Nephron progenitor cell (in vitro differentiated cells): ENCODE measurements around the gene ASS1.

Source experiments
- DNase-seq: peaks from one replicate; pipeline ENCODE4 v3.0.0; 2021
- H3K27ac Mint-ChIP-seq: 2 replicates; pipeline ENCODE4 v1.8.0; 2021; ENCODE audit warnings: mild to moderate bottlenecking, moderate library complexity, mixed read lengths
- H3K27me3 Mint-ChIP-seq: 2 replicates; pipeline ENCODE4 v1.8.0; 2021; ENCODE audit warnings: mild to moderate bottlenecking, low read depth, mixed read lengths; ENCODE audit not compliant: poor library complexity
- H3K36me3 Mint-ChIP-seq: 2 replicates; pipeline ENCODE4 v1.8.0; 2021; ENCODE audit warnings: low read depth, mixed read lengths
- H3K4me1 Mint-ChIP-seq: 2 replicates; pipeline ENCODE4 v1.8.0; 2021; ENCODE audit warnings: mixed read lengths
- H3K4me3 Mint-ChIP-seq: 2 replicates; pipeline ENCODE4 v1.8.0; 2021; ENCODE audit warnings: mild to moderate bottlenecking, moderate library complexity, mixed read lengths
- H3K9me3 Mint-ChIP-seq: 2 replicates; pipeline ENCODE4 v1.8.0; 2021; ENCODE audit warnings: mild to moderate bottlenecking, moderate library complexity, mixed read lengths
- TF ChIP-seq, protein P1 (sequence below): fragments of 200-600 bp; sonication (generic); IDR thresholded peaks from 2 replicates; pipeline ENCODE4 v1.5.0; 2021; ENCODE audit warnings: antibody characterized with exemption

ASS1 gene

DNA sequence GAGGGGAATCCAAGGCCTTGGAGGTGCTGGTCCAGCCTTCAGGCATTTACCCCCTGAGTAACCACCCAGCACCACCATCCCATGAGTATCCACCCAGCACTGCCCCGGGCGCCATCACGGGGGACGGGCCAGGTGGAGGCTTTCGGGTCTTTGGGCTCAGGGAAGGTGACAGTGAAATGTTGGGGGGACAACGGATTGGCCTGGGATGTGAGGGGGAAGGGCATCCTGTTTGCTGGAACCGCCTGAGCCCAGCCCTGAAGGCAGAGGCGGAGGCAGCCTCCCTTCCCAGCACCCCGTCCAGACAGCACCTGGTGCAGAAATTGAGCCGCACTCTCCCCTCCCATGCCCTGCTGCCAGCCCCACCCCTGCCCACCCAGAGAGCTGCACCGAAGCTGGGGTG, 17.0 kb downstream of the ASS1 start:
- no peak overlapping the region for H3K4me3 Mint-ChIP-seq
- TF ChIP-seq, protein P1, sequence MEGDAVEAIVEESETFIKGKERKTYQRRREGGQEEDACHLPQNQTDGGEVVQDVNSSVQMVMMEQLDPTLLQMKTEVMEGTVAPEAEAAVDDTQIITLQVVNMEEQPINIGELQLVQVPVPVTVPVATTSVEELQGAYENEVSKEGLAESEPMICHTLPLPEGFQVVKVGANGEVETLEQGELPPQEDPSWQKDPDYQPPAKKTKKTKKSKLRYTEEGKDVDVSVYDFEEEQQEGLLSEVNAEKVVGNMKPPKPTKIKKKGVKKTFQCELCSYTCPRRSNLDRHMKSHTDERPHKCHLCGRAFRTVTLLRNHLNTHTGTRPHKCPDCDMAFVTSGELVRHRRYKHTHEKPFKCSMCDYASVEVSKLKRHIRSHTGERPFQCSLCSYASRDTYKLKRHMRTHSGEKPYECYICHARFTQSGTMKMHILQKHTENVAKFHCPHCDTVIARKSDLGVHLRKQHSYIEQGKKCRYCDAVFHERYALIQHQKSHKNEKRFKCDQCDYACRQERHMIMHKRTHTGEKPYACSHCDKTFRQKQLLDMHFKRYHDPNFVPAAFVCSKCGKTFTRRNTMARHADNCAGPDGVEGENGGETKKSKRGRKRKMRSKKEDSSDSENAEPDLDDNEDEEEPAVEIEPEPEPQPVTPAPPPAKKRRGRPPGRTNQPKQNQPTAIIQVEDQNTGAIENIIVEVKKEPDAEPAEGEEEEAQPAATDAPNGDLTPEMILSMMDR = no peak
- H3K9me3 Mint-ChIP-seq = no peaks in the 10 kb centered on the region
- no peaks in the 10 kb centered on the region for H3K36me3 Mint-ChIP-seq
- H3K27me3 Mint-ChIP-seq = peaks cover 46% of the 10 kb centered on the region
- DNase-seq = no peak
- peaks cover 17% of the 10 kb centered on the region for H3K4me1 Mint-ChIP-seq
- H3K27ac Mint-ChIP-seq = no peak overlapping the region

DNA sequence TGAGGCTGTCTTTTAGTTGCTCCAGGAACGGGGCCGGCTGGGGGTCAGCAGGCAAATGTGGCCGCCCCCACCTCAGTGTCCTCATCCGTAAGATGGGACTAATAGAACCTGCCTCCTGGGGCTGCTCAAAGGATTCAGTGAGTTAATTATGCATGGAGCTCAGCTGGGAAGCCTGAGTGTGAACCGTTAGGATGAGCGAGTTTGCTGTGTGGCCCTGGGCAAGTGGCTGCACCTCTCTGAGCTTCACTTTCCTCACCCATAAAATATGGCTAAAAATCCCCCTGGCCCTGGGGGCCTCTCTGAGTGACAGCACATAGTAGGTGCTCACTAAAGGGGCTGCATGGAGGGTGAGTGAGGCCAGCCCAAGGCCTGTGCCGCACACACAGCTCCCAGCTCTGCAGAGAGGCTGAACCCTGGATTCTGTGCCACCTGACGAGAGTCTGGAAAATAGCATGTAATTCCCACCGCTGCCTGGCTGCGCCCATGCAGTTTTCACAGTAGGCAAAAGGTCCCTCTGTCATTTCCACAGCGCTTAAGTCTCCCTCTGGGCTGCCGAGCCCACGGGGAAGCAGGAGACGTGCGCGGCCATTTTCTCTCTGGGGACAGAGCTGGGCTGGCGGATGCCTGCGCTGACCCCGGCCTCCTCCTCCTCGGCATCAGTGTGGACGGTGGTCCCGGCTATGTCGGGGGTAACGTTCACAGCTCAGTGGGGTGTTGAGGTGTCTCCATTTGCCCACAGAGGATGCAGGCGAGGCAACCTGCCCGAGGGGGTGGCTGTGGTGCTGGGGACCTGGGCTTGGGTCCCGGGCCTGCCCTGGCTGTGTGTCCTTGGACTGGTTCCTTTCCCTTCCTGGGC, 18.2 kb downstream of the ASS1 start:
- TF ChIP-seq, protein P1 = no peak
- peaks cover 29% of the 10 kb centered on the region for H3K4me1 Mint-ChIP-seq
- H3K27ac Mint-ChIP-seq = no peak overlapping the region
- no peak for DNase-seq
- no peaks in the 10 kb centered on the region for H3K9me3 Mint-ChIP-seq
- peaks cover 46% of the 10 kb centered on the region for H3K27me3 Mint-ChIP-seq
- no peak overlapping the region for H3K4me3 Mint-ChIP-seq
- H3K36me3 Mint-ChIP-seq = no peaks in the 10 kb centered on the region

DNA sequence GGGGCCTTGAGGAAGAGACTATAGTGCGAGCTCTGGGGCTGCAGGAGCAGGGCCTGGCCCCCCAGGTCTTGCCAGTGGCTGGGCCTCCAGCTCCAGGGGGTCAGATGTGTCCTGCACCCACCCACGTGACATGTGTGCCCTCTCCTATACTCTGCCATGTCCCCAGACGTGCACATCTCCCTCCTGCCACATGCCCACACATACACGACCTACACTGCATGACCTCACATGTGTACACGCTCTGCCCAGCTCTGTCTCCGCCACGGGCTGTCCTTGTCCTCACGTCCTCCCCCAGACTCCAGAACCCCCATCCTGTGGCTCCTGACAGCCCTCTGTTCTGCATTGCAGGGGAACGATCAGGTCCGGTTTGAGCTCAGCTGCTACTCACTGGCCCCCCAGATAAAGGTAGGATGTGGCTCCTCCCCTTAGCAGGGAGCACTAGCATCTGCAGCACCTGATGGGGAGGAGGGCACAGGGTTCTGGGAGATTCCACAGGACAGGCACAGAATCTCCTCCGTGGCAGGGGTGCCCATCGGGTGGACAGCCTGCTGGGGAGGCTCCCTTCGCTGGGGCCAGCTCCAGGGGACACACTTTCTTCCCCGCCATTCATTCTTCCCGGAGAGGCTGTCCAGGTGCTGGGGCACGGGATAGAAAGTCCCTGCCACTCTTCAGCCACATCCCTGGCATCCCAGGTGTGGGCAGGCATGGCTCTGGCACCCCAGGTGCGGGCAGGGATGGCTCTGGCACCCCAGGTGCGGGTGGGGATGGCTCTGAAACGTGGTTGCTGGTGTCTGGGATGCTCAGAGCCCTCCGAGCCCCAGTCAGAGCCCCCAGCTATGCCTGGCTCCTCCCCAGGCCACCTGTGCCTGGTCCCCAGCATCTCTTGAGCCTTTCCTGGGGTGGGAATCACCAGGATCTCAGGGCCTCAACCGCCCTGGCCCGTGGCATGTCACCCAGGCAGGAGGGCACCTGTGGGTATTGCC, 19.3 kb downstream of the ASS1 start:
- TF ChIP-seq, protein P1 = no peak
- peaks cover 33% of the 10 kb centered on the region for H3K4me1 Mint-ChIP-seq
- no peak for DNase-seq
- H3K27me3 Mint-ChIP-seq = peaks cover 48% of the 10 kb centered on the region
- H3K9me3 Mint-ChIP-seq = no peaks in the 10 kb centered on the region
- no peak overlapping the region for H3K4me3 Mint-ChIP-seq
- H3K27ac Mint-ChIP-seq = no peak overlapping the region
- H3K36me3 Mint-ChIP-seq = no peaks in the 10 kb centered on the region

DNA sequence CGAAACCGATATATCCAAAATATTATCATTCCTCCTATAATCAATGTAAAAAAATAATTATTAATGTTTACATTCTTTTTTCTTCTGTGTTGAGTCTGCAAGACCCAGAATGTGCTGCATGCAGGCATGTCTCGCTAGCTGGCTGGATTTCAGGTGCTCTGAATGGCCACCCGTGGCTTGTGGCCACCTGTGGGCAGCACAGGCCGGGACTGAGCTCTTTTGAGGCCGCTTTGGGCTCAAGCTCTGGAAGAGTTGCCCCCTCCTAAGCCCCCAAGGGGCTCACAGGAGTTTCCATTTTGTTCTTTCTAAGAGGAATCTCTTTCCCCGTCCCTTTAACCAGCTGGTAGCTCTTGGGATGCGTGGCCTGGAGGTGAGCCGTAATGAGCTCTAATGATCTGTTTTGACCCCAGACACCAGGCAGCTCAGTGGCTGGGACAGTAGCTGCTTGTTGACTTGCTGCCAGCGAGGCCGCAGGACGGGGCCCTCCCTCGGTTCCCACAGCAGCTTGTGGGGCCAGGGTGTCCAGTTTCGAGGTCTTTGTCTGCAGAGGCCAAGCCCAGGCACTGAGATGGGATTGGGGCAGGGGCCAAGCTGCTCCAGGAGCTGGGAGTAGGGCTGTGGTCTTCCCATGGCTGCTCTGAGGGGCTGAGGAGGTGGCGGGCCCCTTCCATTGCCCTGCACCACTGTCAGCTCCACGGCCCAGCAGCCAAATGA, 20.8 kb downstream of the ASS1 start:
- H3K4me1 Mint-ChIP-seq = peaks cover 33% of the 10 kb centered on the region
- peaks cover 44% of the 10 kb centered on the region for H3K27me3 Mint-ChIP-seq
- no peaks in the 10 kb centered on the region for H3K9me3 Mint-ChIP-seq
- peak; percentile 52 for DNase-seq
- H3K27ac Mint-ChIP-seq = no peak overlapping the region
- H3K36me3 Mint-ChIP-seq = no peaks in the 10 kb centered on the region
- no peak overlapping the region for H3K4me3 Mint-ChIP-seq
- TF ChIP-seq, protein P1 = no peak

DNA sequence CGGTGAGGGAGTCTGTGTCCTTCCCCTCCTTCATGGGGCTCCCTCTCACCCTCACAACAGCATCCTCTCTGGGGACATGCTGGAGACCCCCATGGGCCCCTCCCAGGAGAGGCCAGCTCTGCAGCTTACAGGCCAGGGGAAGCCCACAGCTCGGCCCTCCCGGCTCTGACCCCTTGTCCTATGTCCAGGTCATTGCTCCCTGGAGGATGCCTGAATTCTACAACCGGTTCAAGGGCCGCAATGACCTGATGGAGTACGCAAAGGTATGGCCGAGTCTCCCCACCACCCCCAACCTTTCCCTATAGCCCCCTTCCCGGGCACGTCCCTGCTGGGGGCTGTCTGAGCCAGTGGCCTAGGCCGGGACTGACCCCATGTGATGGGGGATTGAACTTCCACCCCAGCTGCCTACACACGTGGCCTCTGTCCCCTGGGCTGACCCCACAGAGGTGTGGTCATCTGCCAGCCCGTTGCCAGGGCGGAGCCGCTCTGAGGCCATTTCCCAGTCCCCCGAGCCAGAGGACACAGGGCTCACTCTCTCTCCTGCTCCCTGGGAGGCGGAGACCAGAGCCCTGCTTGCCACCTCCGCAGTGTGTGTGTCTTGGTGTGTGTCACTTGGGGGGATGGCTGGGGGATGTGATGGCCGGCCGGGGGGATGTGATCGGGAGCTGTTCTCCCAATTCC, 21.9 kb downstream of the ASS1 start:
- H3K9me3 Mint-ChIP-seq = no peaks in the 10 kb centered on the region
- H3K4me1 Mint-ChIP-seq = peaks cover 43% of the 10 kb centered on the region
- peak overlapping the region; percentile 68 for H3K4me3 Mint-ChIP-seq
- peak; percentile 42 for DNase-seq
- peaks cover 41% of the 10 kb centered on the region for H3K27me3 Mint-ChIP-seq
- H3K27ac Mint-ChIP-seq = no peak overlapping the region
- H3K36me3 Mint-ChIP-seq = no peaks in the 10 kb centered on the region
- TF ChIP-seq, protein P1 = no peak
